Endothelial cell of umbilical vein (primary cell): ENCODE results near the gene UBE2D3. TPM values are rescaled to one million over a fixed set of nuclear protein-coding genes. Genes with fewer than 3 reads are reported as not detected.

Source experiments
- BruUV-seq: library from RNA; stranded (reverse); fragments of 400-500 nt; replicated peaks from 2 replicates; lab custom pipeline; 2021; lab: Mats Ljungman, UMichigan
- CTCF ChIA-PET: fragments of 300-600, 350-600 bp; sonication (Branson Sonifier 250); formaldehyde crosslinking; loops from one replicate; lab custom pipeline; 2021; ENCODE audit warnings: antibody characterized with exemption, inconsistent platforms; lab: Charles Lee
- POLR2A ChIA-PET: fragments of 300-600, 350-600 bp; sonication (Branson Sonifier 250); formaldehyde crosslinking; loops from one replicate; lab custom pipeline; 2021; ENCODE audit warnings: antibody characterized with exemption, inconsistent platforms; lab: Charles Lee
- DNase-seq: peaks from one replicate; pipeline ENCODE4 v3.0.0-alpha.2; 2011; ENCODE audit warnings: low read depth, low spot score
- FAIRE-seq: peaks from 2 replicates; lab custom pipeline; 2011; peaks lifted over from hg19 to GRCh38; lab: Jason Lieb, UNC
- H2AFZ ChIP-seq: 2 replicates; pipeline ENCODE4 v1.6.0; 2012; ENCODE audit warnings: low read depth, low read length, control low read depth, inconsistent platforms
- H3K27ac ChIP-seq: 2 replicates; pipeline ENCODE4 v1.5.1; 2011; ENCODE audit warnings: low read depth, mild to moderate bottlenecking, control low read depth, low read length, moderate library complexity; ENCODE audit not compliant: insufficient read depth
- H3K27me3 ChIP-seq, 2 experiments: 2 replicates each; pipeline versions ENCODE4 v1.6.0 to v1.6.1; 2011; ENCODE audit warnings: low read length in 2 of 2, mixed read lengths in 1 of 2; ENCODE audit not compliant: control insufficient read depth in 2 of 2, insufficient read depth in 2 of 2
- H3K36me3 ChIP-seq, 2 experiments: 2 replicates in 1 of 2; 3 replicates in 1 of 2; pipeline ENCODE4 v1.5.1; 2011; ENCODE audit warnings: low read length in 2 of 2, mild to moderate bottlenecking in 1 of 2, moderate library complexity in 1 of 2; ENCODE audit not compliant: control insufficient read depth in 2 of 2, insufficient read depth in 2 of 2; ENCODE audit errors: extremely low read depth in 1 of 2
- H3K4me1 ChIP-seq: 3 replicates; pipeline ENCODE4 v1.5.1; 2011; ENCODE audit warnings: mild to moderate bottlenecking, low read length; ENCODE audit not compliant: control insufficient read depth, insufficient read depth; ENCODE audit errors: extremely low read depth
- H3K4me2 ChIP-seq: 2 replicates; pipeline ENCODE4 v1.6.1; 2011; ENCODE audit warnings: low read length, control low read depth, mixed read lengths; ENCODE audit not compliant: insufficient read depth
- H3K4me3 ChIP-seq, 3 experiments: fragments of 200-600 bp in 1 of 3; sonication (generic), shearing (Covaris generic) in 1 of 3; replicated peaks in 1 of 3; 2 replicates each; pipeline ENCODE4 v1.5.1; 2011 to 2016; ENCODE audit warnings: control low read depth in 3 of 3, low read length in 3 of 3, mild to moderate bottlenecking in 2 of 3, inconsistent platforms in 1 of 3, low read depth in 1 of 3, moderate library complexity in 1 of 3; ENCODE audit not compliant: insufficient read depth in 1 of 3
- H3K79me2 ChIP-seq: 2 replicates; pipeline ENCODE4 v1.6.0; 2012; ENCODE audit warnings: low read length, inconsistent platforms; ENCODE audit not compliant: control insufficient read depth, insufficient read depth
- H3K9ac ChIP-seq: replicated peaks from 2 replicates; pipeline ENCODE3; 2011; ENCODE audit warnings: low read length, control low read depth; ENCODE audit not compliant: insufficient read depth; ENCODE audit errors: extremely low read depth
- H3K9me1 ChIP-seq: replicated peaks from 3 replicates; pipeline ENCODE4 v1.6.0; 2011; ENCODE audit warnings: mild to moderate bottlenecking, low read length; ENCODE audit not compliant: control insufficient read depth, insufficient read depth; ENCODE audit errors: extremely low read depth
- H3K9me3 ChIP-seq: replicated peaks from 2 replicates; pipeline ENCODE4 v1.5.1; 2012; ENCODE audit warnings: low read length, inconsistent platforms; ENCODE audit not compliant: control insufficient read depth, insufficient read depth
- H4K20me1 ChIP-seq: replicated peaks from 2 replicates; pipeline ENCODE3; 2011; ENCODE audit warnings: mild to moderate bottlenecking, low read length; ENCODE audit not compliant: control insufficient read depth, insufficient read depth; ENCODE audit errors: extremely low read depth
- EZH2 ChIP-seq: IDR thresholded peaks from 2 replicates; pipeline ENCODE4 v1.6.1; 2012; ENCODE audit warnings: borderline replicate concordance, low read depth, mild to moderate bottlenecking, moderate library complexity, low read length, inconsistent platforms; ENCODE audit not compliant: severe bottlenecking
- FOS ChIP-seq: IDR thresholded peaks from 2 replicates; pipeline ENCODE4 v1.6.1; 2011; ENCODE audit warnings: mild to moderate bottlenecking, low read length, moderate library complexity, borderline replicate concordance; ENCODE audit not compliant: insufficient read depth
- GATA2 ChIP-seq: IDR thresholded peaks from 2 replicates; pipeline ENCODE4 v1.7.0; 2011; ENCODE audit warnings: low read depth, mild to moderate bottlenecking, moderate library complexity, mixed read lengths, low read length; ENCODE audit not compliant: insufficient read length, insufficient read depth
- JUN ChIP-seq: IDR thresholded peaks from 2 replicates; pipeline ENCODE4 v1.6.1; 2011; ENCODE audit warnings: borderline replicate concordance, low read depth; ENCODE audit not compliant: insufficient read length, insufficient read depth
- MYC ChIP-seq: IDR thresholded peaks from one replicate; pipeline ENCODE4 v1.6.1; 2011; ENCODE audit warnings: mild to moderate bottlenecking, low read depth, low read length
- POLR2A ChIP-seq: IDR thresholded peaks from 2 replicates; pipeline ENCODE4 v1.6.1; 2012; ENCODE audit warnings: low read depth, mild to moderate bottlenecking, control low read depth, low read length
- POLR2AphosphoS5 ChIP-seq: IDR thresholded peaks from 2 replicates; pipeline ENCODE4 v1.6.1; 2012; ENCODE audit warnings: low read depth, mild to moderate bottlenecking, control low read depth, low read length, moderate library complexity; ENCODE audit not compliant: insufficient read depth
- dilution Hi-C: fragments of 300-500 bp; cut with MboI; formaldehyde crosslinking; loops from one replicate; pipeline ENCODE4 v1.15.0; 2019; ENCODE audit warnings: low sequenced_read_pairs; ENCODE audit not compliant: extremely low pct_ligation_motif_present
- intact Hi-C: fragments of 100-400 bp; cut with micrococcal nuclease; formaldehyde crosslinking; loops from one replicate; pipeline ENCODE4 v1.10.0; 2022
- polyA plus RNA-seq, 4 experiments: library from polyadenylated mRNA; depleted of rRNA in 3 of 4; stranded (reverse) in 3 of 4; unstranded in 1 of 4; fragments of >200 nt; gene quantifications; 2 replicates each; pipeline versions ENCODE4 v1.2.1 to v1.2.3, GENCODE V29; 2011 to 2012; ENCODE audit warnings: missing spikeins in 1 of 4
- total RNA-seq: library from RNA; stranded (reverse); gene quantifications from 2 replicates; pipeline ENCODE4 v1.2.3, GENCODE V29; 2021
- TF ChIP-seq, protein P1 (sequence below), 2 donors: IDR thresholded peaks; 1 replicate in 1 of 2; 2 replicates in 1 of 2; pipeline ENCODE4 v1.5.1; 2011; ENCODE audit warnings: low read length in 2 of 2, mild to moderate bottlenecking in 2 of 2, moderate library complexity in 2 of 2, control low read depth in 1 of 2, inconsistent platforms in 1 of 2, low read depth in 1 of 2; ENCODE audit not compliant: insufficient read depth in 1 of 2; ENCODE audit errors: extremely low read depth in 1 of 2
- TF ChIP-seq, protein P2 (sequence below): IDR thresholded peaks from 2 replicates; pipeline ENCODE4 v1.6.1; 2011; ENCODE audit not compliant: insufficient read depth, insufficient read length

Gene UBE2D3
- total and polyA plus RNA-seq, 2 donors (not counting 3 experiments of a cell fraction or from before 2014, with no cell fraction given), result 279 to 399 TPM

DNA sequence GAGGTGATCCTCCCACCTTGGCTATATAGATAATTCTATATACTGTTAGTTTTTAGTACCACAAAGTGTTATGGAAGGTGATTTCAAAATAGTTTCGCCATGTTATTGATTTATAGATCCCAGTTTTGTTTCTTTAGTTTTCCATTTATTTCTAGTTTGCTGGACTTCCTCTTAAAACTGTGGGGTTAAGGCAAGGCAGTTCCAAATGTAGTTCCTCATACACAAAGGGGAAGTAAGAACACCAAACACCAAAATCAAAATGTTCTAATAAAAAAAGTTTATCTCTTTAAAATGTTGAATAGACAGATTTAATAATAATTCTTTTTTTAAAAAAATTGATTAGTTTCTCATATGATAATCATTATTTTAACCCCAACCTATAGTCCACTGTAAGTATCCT is 34.7 kb upstream of the UBE2D3 start:
- intact Hi-C loops, result no loop called here
- H3K9me3 ChIP-seq, result no peaks in the 10 kb centered on the region
- FAIRE-seq, result no peak
- no peak overlapping the region for H3K4me3 ChIP-seq
- BruUV-seq, result no TSS peak
- no peak for DNase-seq
- H3K79me2 ChIP-seq, result no peaks in the 10 kb centered on the region
- H3K4me1 ChIP-seq, result no peaks in the 10 kb centered on the region
- H3K9ac ChIP-seq, result no peak overlapping the region
- H3K36me3 ChIP-seq, result no peaks in the 10 kb centered on the region
- TF ChIP-seq EZH2 (no peak), GATA2 (no peak), JUN (no peak), MYC (no peak), FOS (no peak), POLR2A (no peak), POLR2AphosphoS5 (no peak)
- TF ChIP-seq, protein P1, sequence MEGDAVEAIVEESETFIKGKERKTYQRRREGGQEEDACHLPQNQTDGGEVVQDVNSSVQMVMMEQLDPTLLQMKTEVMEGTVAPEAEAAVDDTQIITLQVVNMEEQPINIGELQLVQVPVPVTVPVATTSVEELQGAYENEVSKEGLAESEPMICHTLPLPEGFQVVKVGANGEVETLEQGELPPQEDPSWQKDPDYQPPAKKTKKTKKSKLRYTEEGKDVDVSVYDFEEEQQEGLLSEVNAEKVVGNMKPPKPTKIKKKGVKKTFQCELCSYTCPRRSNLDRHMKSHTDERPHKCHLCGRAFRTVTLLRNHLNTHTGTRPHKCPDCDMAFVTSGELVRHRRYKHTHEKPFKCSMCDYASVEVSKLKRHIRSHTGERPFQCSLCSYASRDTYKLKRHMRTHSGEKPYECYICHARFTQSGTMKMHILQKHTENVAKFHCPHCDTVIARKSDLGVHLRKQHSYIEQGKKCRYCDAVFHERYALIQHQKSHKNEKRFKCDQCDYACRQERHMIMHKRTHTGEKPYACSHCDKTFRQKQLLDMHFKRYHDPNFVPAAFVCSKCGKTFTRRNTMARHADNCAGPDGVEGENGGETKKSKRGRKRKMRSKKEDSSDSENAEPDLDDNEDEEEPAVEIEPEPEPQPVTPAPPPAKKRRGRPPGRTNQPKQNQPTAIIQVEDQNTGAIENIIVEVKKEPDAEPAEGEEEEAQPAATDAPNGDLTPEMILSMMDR (IDR thresholded peaks at IDR 0.05; ENCODE audit: extremely low read depth in 1 of 2, insufficient read depth in 1 of 2, low read depth in 1 of 2, low read length in 2 of 2), result no peak
- TF ChIP-seq, protein P2, sequence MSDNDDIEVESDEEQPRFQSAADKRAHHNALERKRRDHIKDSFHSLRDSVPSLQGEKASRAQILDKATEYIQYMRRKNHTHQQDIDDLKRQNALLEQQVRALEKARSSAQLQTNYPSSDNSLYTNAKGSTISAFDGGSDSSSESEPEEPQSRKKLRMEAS, result no peak
- H4K20me1 ChIP-seq, result no peaks in the 10 kb centered on the region
- H3K9me1 ChIP-seq, result no peaks in the 10 kb centered on the region
- no peaks in the 10 kb centered on the region for H3K27me3 ChIP-seq
- H2AFZ ChIP-seq, result no peak overlapping the region
- dilution Hi-C loops, result no loop called here
- no peak overlapping the region for H3K4me2 ChIP-seq
- POLR2A ChIA-PET, result no interaction called here
- H3K27ac ChIP-seq, result no peak overlapping the region
- CTCF ChIA-PET, result no interaction called here
